BE2C (cell line): Measurements from ENCODE around the gene ADGRG6.

ENCODE experiments used
- DNase-seq: peaks from one replicate; pipeline ENCODE4 v3.0.0-alpha.2; 2020
- H3K27me3 ChIP-seq: fragments of 250-450 bp; sonication (Bioruptor Pico); 2 replicates; pipeline ENCODE4 v1.5.1; 2020; ENCODE audit warnings: mild to moderate bottlenecking
- H3K36me3 ChIP-seq: fragments of 250-450 bp; sonication (Bioruptor Pico); 2 replicates; pipeline ENCODE4 v1.5.1; 2020; ENCODE audit warnings: mild to moderate bottlenecking
- H3K4me1 ChIP-seq: fragments of 250-450 bp; sonication (Bioruptor Pico); 2 replicates; pipeline ENCODE4 v1.5.1; 2020
- H3K4me3 ChIP-seq: 2 replicates; pipeline ENCODE4 v1.5.1; 2011; ENCODE audit warnings: low read depth, low read length
- H3K9me3 ChIP-seq: fragments of 250-450 bp; sonication (Bioruptor Pico); 2 replicates; pipeline ENCODE4 v1.5.1; 2020
- TF ChIP-seq, protein P1 (sequence below): IDR thresholded peaks from 2 replicates; pipeline ENCODE4 v1.5.1; 2012; ENCODE audit warnings: mild to moderate bottlenecking, low read depth, low read length

The ADGRG6 gene

DNA sequence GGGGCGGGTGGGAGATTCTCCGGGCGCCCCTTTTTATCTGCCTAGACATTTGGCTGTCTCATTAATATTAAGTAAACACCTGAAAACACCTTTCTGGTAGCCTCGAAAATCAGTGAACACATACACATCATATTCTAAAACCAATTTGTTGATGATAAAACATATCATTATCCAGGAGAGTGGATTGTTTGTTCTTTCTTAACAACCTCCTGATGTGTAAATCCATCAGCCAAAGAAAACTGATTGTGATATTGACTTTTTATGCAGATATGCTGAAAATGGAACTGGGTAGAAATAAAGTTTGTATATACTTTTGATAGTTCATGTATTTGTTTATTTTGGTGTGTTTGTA, 75.7 kb downstream of the ADGRG6 start:
- no peak for DNase-seq
- H3K9me3 ChIP-seq, result no peaks in the 10 kb centered on the region
- TF ChIP-seq, protein P1, sequence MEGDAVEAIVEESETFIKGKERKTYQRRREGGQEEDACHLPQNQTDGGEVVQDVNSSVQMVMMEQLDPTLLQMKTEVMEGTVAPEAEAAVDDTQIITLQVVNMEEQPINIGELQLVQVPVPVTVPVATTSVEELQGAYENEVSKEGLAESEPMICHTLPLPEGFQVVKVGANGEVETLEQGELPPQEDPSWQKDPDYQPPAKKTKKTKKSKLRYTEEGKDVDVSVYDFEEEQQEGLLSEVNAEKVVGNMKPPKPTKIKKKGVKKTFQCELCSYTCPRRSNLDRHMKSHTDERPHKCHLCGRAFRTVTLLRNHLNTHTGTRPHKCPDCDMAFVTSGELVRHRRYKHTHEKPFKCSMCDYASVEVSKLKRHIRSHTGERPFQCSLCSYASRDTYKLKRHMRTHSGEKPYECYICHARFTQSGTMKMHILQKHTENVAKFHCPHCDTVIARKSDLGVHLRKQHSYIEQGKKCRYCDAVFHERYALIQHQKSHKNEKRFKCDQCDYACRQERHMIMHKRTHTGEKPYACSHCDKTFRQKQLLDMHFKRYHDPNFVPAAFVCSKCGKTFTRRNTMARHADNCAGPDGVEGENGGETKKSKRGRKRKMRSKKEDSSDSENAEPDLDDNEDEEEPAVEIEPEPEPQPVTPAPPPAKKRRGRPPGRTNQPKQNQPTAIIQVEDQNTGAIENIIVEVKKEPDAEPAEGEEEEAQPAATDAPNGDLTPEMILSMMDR, result no peak
- H3K36me3 ChIP-seq, result no peaks in the 10 kb centered on the region
- H3K4me1 ChIP-seq, result no peaks in the 10 kb centered on the region
- H3K4me3 ChIP-seq, result no peak overlapping the region
- no peaks in the 10 kb centered on the region for H3K27me3 ChIP-seq

DNA sequence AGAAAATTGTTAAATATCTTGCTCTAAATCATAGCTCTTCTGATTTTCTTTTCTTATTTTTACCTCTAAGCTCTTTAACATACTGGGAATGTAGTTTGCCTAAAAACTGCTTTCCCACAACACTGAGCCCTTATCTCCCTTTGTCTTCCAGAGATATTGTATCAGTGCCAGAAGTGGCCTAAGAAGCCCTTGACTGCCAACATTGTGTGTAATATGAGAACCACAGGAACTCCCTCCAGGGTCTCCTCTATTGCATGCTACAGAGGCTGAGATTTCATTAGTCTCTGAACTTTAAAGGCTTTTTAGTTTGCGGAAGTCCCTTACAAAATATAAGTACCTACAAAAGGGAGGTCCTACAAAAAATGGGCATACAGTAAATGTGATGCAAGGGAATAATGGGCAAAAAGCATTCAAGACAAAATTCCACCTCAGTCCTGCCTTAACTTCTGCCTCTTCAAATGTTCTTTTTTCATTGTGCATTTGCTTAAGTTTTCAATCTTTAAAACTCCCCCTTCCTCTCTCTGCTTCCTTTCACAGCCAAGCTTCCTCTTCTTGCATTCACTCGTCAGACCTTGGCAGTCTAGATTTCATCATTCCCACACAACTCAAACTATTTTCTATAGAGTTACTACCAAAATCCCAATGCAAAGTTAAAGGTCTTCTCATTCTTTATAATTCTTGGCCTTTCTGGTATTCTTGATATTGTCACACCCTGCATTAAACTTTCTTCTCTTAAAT, 76.5 kb downstream of the ADGRG6 start:
- TF ChIP-seq, protein P1, result no peak
- no peak for DNase-seq
- Histone ChIP-seq H3K4me3 (no peak overlapping the region), H3K27me3 (no peaks in the 10 kb centered on the region), H3K36me3 (no peaks in the 10 kb centered on the region), H3K4me1 (no peaks in the 10 kb centered on the region), H3K9me3 (no peaks in the 10 kb centered on the region)

DNA sequence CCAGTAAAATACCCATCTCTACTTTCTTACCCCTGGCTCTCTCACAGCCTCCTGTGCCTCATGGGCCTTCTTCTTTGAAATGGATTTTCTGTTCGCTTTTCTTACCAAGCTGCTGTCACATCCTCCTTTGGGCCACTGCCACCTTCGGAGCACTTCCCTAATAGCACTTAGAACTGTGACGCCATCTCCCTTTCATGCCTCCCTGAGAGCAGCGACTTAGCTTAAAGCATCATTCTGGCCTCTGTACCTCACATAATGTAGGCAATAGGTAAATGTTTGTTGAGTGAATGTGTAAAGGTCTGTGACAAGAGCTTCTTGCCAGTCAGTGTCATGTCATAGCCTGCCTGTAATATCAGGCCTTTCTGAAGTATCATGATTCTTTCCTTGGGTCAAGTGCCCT, 78.8 kb downstream of the ADGRG6 start:
- DNase-seq, result no peak
- H3K4me3 ChIP-seq, result no peak overlapping the region
- H3K9me3 ChIP-seq, result no peaks in the 10 kb centered on the region
- H3K36me3 ChIP-seq, result no peaks in the 10 kb centered on the region
- H3K27me3 ChIP-seq, result no peaks in the 10 kb centered on the region
- TF ChIP-seq, protein P1, result no peak
- no peaks in the 10 kb centered on the region for H3K4me1 ChIP-seq

DNA sequence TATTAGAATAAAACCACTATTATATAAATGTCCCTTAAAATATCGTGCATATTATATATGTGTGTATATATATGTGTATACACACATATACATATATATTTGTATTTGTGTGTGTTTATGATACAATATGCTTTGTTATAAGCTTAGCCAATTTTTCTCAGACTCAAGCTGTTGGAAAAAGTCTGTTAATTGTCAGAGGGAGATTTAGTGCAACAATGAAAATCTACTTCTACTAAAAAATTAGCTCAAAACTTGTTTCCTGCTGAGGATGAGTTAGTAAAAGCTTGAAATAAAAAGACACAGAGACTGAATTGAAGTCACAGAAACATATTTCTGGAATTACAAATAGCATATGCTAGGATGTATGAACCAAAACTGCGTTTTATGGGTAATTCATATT, 79.4 kb downstream of the ADGRG6 start:
- H3K4me3 ChIP-seq, result no peak overlapping the region
- no peaks in the 10 kb centered on the region for H3K27me3 ChIP-seq
- TF ChIP-seq, protein P1, result no peak
- no peaks in the 10 kb centered on the region for H3K36me3 ChIP-seq
- no peaks in the 10 kb centered on the region for H3K9me3 ChIP-seq
- no peaks in the 10 kb centered on the region for H3K4me1 ChIP-seq
- no peak for DNase-seq

DNA sequence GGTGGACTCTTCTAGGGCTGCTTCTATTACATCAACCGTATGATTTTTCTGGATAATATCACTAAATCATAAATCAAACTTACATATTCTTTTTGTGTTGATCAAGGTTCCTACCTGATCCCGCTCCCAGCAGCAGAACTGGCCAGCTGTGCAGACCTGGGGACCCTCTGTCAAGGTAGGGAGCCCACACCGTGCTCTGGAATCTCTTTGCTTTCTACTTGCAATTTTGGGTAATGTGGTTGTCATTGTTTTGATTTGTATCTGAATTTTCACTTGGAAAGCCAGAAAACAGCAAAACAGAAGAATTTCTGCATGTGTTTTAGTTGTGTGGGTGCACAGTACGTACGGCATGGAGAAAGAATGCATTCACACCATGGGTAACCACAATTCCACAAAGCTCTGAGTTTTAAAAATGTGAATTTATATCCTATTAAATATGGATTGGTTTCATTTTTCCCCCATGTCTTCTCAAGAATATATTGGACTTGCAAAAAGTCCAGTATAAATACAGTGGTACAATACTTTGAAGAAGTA, 80.1 kb downstream of the ADGRG6 start:
- H3K36me3 ChIP-seq, result no peaks in the 10 kb centered on the region
- no peak overlapping the region for H3K4me3 ChIP-seq
- TF ChIP-seq, protein P1, result no peak
- no peaks in the 10 kb centered on the region for H3K4me1 ChIP-seq
- no peaks in the 10 kb centered on the region for H3K27me3 ChIP-seq
- H3K9me3 ChIP-seq, result no peaks in the 10 kb centered on the region
- no peak for DNase-seq

DNA sequence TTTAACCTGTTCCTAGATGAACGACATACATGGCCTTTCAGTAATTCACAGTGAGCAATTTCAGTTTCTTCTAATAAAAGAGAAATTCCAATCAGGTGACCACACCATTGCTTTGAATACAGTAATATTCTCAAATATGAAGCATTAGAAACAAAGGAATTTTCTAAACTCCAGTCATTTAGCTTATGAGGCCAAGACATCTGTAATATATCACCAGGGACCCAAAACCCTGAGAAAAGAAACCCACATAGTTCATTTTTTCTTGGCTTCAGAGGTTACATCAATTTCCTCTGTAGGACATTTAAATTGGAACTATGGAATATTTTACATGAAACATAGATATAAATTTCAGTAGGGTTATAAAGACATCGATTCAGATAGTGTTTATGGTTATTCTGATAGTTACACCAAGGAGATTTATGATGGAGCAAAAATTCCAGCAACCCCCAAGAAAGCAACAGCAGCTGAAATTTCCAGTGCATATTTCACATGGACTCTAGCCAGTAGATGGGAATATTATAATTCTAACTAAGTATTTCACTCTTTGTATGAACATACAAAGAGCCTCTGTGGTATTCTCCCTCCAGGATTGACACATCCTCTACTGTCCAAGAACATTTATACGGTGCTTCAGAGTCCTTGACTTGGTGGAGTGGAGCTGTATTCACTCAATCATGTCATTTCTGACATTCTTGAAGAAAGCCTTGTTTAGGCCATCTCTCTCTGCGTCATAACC, 82.9 kb downstream of the ADGRG6 start:
- TF ChIP-seq, protein P1, result no peak
- Histone ChIP-seq H3K9me3 (no peaks in the 10 kb centered on the region), H3K4me1 (no peaks in the 10 kb centered on the region), H3K4me3 (no peak overlapping the region), H3K27me3 (no peaks in the 10 kb centered on the region), H3K36me3 (no peaks in the 10 kb centered on the region)
- no peak for DNase-seq
